Measurements from ENCODE around the gene NOS2. TPM values are rescaled to one million over a fixed set of nuclear protein-coding genes. Genes with fewer than 3 reads are reported as not detected.
"Not testable (repeated sequence)": the region's sequence is repeated elsewhere in the genome, so short reads cannot be mapped to it uniquely, and the experiment has no call there.

Gene NOS2
- total RNA-seq, 1 experiment from 2014 or later: not detected

- BruUV-seq (replicated peaks); CTCF ChIA-PET: not testable (repeated sequence)
Observed at GRCh38 chr17:27838607-27839006, 38.3 kb upstream of the NOS2 start.

GRCh38 chr17:27837769-27838168 lies 37.4 kb upstream of the NOS2 start:
- H3K4me1 ChIP-seq (replicated peaks; ENCODE audit: insufficient read depth); H3K4me3 ChIP-seq; H3K9me2 ChIP-seq (ENCODE audit: insufficient read depth); CTCF ChIA-PET; H4K20me1 ChIP-seq (ENCODE audit: insufficient read depth); H2AFZ ChIP-seq; H3F3A ChIP-seq (ENCODE audit: insufficient read depth, low read depth); H3K9me3 ChIP-seq (ENCODE audit: insufficient read depth, low read depth); H3K36me3 ChIP-seq (ENCODE audit: low read depth); H3K79me2 ChIP-seq (ENCODE audit: low read depth); H3K4me2 ChIP-seq; BruUV-seq (replicated peaks); DNase-seq; H3K27me3 ChIP-seq (ENCODE audit: insufficient read depth, low read depth); intact Hi-C loops (cut with micrococcal nuclease; ENCODE audit: unreplicated experiment); POLR2A ChIA-PET (ENCODE audit: unreplicated experiment); H3K27ac ChIP-seq: not testable (repeated sequence)

More at GRCh38 chr17:27838607-27839006, 38.3 kb upstream of the NOS2 start:
- H3K79me2 ChIP-seq (ENCODE audit: low read depth); H4K20me1 ChIP-seq (ENCODE audit: insufficient read depth); H3K27ac ChIP-seq; H3K4me3 ChIP-seq; H3K9me2 ChIP-seq (ENCODE audit: insufficient read depth); H3K27me3 ChIP-seq (ENCODE audit: insufficient read depth, low read depth); intact Hi-C loops (cut with micrococcal nuclease; ENCODE audit: unreplicated experiment); POLR2A ChIA-PET (ENCODE audit: unreplicated experiment); H3K4me1 ChIP-seq (replicated peaks; ENCODE audit: insufficient read depth); H3K36me3 ChIP-seq (ENCODE audit: low read depth); DNase-seq; H2AFZ ChIP-seq; H3K9me3 ChIP-seq (ENCODE audit: insufficient read depth, low read depth); H3K4me2 ChIP-seq; H3F3A ChIP-seq (ENCODE audit: insufficient read depth, low read depth): not testable (repeated sequence)

- TF ChIP-seq EZH2 (IDR thresholded peaks at IDR 0.05; ENCODE audit: low read depth): no peak
- TF ChIP-seq, protein P1, sequence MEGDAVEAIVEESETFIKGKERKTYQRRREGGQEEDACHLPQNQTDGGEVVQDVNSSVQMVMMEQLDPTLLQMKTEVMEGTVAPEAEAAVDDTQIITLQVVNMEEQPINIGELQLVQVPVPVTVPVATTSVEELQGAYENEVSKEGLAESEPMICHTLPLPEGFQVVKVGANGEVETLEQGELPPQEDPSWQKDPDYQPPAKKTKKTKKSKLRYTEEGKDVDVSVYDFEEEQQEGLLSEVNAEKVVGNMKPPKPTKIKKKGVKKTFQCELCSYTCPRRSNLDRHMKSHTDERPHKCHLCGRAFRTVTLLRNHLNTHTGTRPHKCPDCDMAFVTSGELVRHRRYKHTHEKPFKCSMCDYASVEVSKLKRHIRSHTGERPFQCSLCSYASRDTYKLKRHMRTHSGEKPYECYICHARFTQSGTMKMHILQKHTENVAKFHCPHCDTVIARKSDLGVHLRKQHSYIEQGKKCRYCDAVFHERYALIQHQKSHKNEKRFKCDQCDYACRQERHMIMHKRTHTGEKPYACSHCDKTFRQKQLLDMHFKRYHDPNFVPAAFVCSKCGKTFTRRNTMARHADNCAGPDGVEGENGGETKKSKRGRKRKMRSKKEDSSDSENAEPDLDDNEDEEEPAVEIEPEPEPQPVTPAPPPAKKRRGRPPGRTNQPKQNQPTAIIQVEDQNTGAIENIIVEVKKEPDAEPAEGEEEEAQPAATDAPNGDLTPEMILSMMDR (conservative IDR thresholded peaks at IDR 0.05): no peak
- Histone ChIP-seq H3K4me1 (replicated peaks; ENCODE audit: insufficient read depth) (no peaks in the 10 kb centered on the region), H3K36me3 (ENCODE audit: low read depth) (no peaks in the 10 kb centered on the region), H3K27me3 (ENCODE audit: insufficient read depth, low read depth) (no peaks in the 10 kb centered on the region), H4K20me1 (ENCODE audit: insufficient read depth) (no peaks in the 10 kb centered on the region), H3K4me3 (no peak overlapping the region), H3K4me2 (no peak overlapping the region), H3K79me2 (ENCODE audit: low read depth) (no peaks in the 10 kb centered on the region), H3K9me3 (ENCODE audit: insufficient read depth, low read depth) (no peaks in the 10 kb centered on the region), H2AFZ (no peak overlapping the region), H3F3A (ENCODE audit: insufficient read depth, low read depth) (no peaks in the 10 kb centered on the region), H3K27ac (no peak overlapping the region), H3K9me2 (ENCODE audit: insufficient read depth) (no peaks in the 10 kb centered on the region)
- intact Hi-C loops (cut with micrococcal nuclease; ENCODE audit: unreplicated experiment): no loop called here
- CTCF ChIA-PET: no interaction called here
- POLR2A ChIA-PET (ENCODE audit: unreplicated experiment): no interaction called here
- BruUV-seq (replicated peaks): no TSS peak
- DNase-seq: no peak
Observed at GRCh38 chr17:27836651-27837050, 36.3 kb upstream of the NOS2 start.

DNA sequence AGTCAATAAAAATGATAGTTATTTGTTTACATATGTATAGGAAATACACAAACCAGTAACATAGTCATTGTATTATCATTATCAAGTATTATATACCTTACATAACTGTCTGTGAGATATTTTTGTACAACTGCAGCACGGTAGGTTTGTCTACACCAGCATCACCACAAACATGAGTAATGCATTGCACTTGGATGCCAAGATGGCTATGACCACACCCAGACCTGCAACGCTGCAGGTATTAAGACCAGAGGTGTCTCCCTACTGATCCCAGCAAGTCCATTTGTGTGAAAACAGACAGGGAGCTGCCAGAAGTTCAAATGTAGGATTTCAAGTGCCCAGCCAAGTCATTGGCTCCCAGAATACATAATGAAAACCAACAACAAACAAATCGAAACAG lies 34.2 kb upstream of the NOS2 start:
- H3K79me2 ChIP-seq (ENCODE audit: low read depth): no peaks in the 10 kb centered on the region

More for the DNA sequence above, 34.2 kb upstream of the NOS2 start:
- intact Hi-C loops (cut with micrococcal nuclease; ENCODE audit: unreplicated experiment): no loop called here
- CTCF ChIA-PET: no interaction called here
- no peak overlapping the region for H2AFZ ChIP-seq
- no peak for DNase-seq
- H3K9me3 ChIP-seq (ENCODE audit: insufficient read depth, low read depth): no peaks in the 10 kb centered on the region
- no peaks in the 10 kb centered on the region for H3K4me1 ChIP-seq (replicated peaks; ENCODE audit: insufficient read depth)
- no peaks in the 10 kb centered on the region for H3F3A ChIP-seq (ENCODE audit: insufficient read depth, low read depth)
- H3K27me3 ChIP-seq (ENCODE audit: insufficient read depth, low read depth): no peaks in the 10 kb centered on the region
- H3K9me2 ChIP-seq (ENCODE audit: insufficient read depth): no peaks in the 10 kb centered on the region
- no TSS peak for BruUV-seq (replicated peaks)
- H3K27ac ChIP-seq: no peak overlapping the region
- H3K36me3 ChIP-seq (ENCODE audit: low read depth): no peaks in the 10 kb centered on the region
- H4K20me1 ChIP-seq (ENCODE audit: insufficient read depth): no peaks in the 10 kb centered on the region
- POLR2A ChIA-PET (ENCODE audit: unreplicated experiment): no interaction called here
- TF ChIP-seq, protein P1 (conservative IDR thresholded peaks at IDR 0.05): no peak
- H3K4me3 ChIP-seq: no peak overlapping the region
- no peak overlapping the region for H3K4me2 ChIP-seq

Data from PC-9 (cell line).